ENCODE results near the gene CDC42. TPM values are rescaled to one million over a fixed set of nuclear protein-coding genes. Genes with fewer than 3 reads are reported as not detected.

CDC42 gene
- total and polyA plus RNA-seq, 2 of the 4 experiments (the other 2 are of a cell fraction), result 162 to 609 TPM

GRCh38 chr1:22133247-22133930 is 80.9 kb downstream of the CDC42 start:
- Histone ChIP-seq H3K4me1 (ENCODE audit: control insufficient read depth, insufficient read depth, low read length) (peaks cover 6% of the 10 kb centered on the region), H3K14ac (replicated peaks; ENCODE audit: low read depth, low read length) (no peak overlapping the region), H2BK15ac (ENCODE audit: low read depth, low read length) (no peak overlapping the region), H4K20me1 (ENCODE audit: insufficient read depth, low read length) (peaks cover 17% of the 10 kb centered on the region), H3K18ac (ENCODE audit: low read depth, low read length) (no peak overlapping the region), H2AK5ac (ENCODE audit: low read depth, low read length) (no peak overlapping the region; the same call in 1 of the 2 replicates), H4K8ac (ENCODE audit: low read depth in 2 of 2, low read length in 2 of 2) (no peak overlapping the region), H2BK20ac (ENCODE audit: low read depth, low read length) (no peak overlapping the region), H2BK5ac (ENCODE audit: low read depth, low read length, poor library complexity, severe bottlenecking) (no peak overlapping the region), H3K27ac (ENCODE audit: insufficient read depth, low read length) (no peak overlapping the region), H3K56ac (ENCODE audit: extremely low read depth, insufficient read depth, low read length) (no peak overlapping the region), H3K79me1 (ENCODE audit: low read depth in 1 of 2, low read length in 2 of 2) (no peaks in the 10 kb centered on the region), H3K9me1 (ENCODE audit: insufficient read depth, low read length) (peaks cover 4% of the 10 kb centered on the region; the same call in 1 of the 2 replicates), H3K4me3 (ENCODE audit: insufficient read depth, low read depth, low read length) (no peak overlapping the region), H3K9me3 (ENCODE audit: control insufficient read depth, insufficient read depth, low read length) (no peaks in the 10 kb centered on the region), H3K4ac (ENCODE audit: low read depth, low read length) (no peak overlapping the region), H3K36me3 (ENCODE audit: control insufficient read depth, insufficient read depth, low read length) (no peaks in the 10 kb centered on the region), H2AK9ac (replicated peaks; ENCODE audit: low read depth, low read length, poor library complexity) (peak overlapping the region; percentile 13), H3K27me3 (ENCODE audit: control insufficient read depth, insufficient read depth, low read length) (peaks cover 14% of the 10 kb centered on the region), H3K23ac (ENCODE audit: low read depth, low read length) (no peak overlapping the region), H2AFZ (replicated peaks; ENCODE audit: low read length, poor library complexity) (peak overlapping the region; percentile 51), H4K91ac (ENCODE audit: insufficient read depth, low read depth, low read length) (no peak overlapping the region), H2BK120ac (ENCODE audit: low read depth, low read length) (no peak overlapping the region), H3K9ac (ENCODE audit: low read depth, low read length) (no peak overlapping the region), H4K5ac (ENCODE audit: low read depth, low read length) (no peak overlapping the region), H3K4me2 (ENCODE audit: low read depth, low read length) (no peak overlapping the region)
- ChIA-PET POLR2A (ENCODE audit: unreplicated experiment) (no interaction called here), CTCF (no interaction called here)
- intact Hi-C loops (cut with micrococcal nuclease), result loop anchor here (5.0 kb wide), 1 partner anchor 216 kb away; no protein-coding TSS in a partner anchor
- dilution Hi-C loops (cut with HindIII; ENCODE audit: low sequenced_read_pairs, unreplicated experiment), result no loop called here
- ATAC-seq (ENCODE audit: low read depth) (no peak), DNase-seq (no peak)
- in situ Hi-C loops (cut with MboI; ENCODE audit: low sequenced_read_pairs), result no loop called here
- WGBS, 2 experiments (ENCODE audit: extremely low coverage in 2 of 2, insufficient read length in 1 of 2), result 71% methylated on average over 10 of the region's 16 CpGs; no CpG with 5 or more reads in 1 of the 2 experiments
- TF ChIP-seq RCOR1 (IDR thresholded peaks at IDR 0.05; ENCODE audit: insufficient replicate concordance, low read length) (no peak), MAFK (IDR thresholded peaks at IDR 0.05; ENCODE audit: low read depth, low read length) (no peak), CHD1 (IDR thresholded peaks at IDR 0.05; ENCODE audit: low read depth, low read length) (no peak)
- TF ChIP-seq, protein P1, sequence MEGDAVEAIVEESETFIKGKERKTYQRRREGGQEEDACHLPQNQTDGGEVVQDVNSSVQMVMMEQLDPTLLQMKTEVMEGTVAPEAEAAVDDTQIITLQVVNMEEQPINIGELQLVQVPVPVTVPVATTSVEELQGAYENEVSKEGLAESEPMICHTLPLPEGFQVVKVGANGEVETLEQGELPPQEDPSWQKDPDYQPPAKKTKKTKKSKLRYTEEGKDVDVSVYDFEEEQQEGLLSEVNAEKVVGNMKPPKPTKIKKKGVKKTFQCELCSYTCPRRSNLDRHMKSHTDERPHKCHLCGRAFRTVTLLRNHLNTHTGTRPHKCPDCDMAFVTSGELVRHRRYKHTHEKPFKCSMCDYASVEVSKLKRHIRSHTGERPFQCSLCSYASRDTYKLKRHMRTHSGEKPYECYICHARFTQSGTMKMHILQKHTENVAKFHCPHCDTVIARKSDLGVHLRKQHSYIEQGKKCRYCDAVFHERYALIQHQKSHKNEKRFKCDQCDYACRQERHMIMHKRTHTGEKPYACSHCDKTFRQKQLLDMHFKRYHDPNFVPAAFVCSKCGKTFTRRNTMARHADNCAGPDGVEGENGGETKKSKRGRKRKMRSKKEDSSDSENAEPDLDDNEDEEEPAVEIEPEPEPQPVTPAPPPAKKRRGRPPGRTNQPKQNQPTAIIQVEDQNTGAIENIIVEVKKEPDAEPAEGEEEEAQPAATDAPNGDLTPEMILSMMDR (conservative IDR thresholded peaks at IDR 0.05; ENCODE audit: low read depth, low read length), result no peak
- no TSS peak for BruUV-seq (replicated peaks)

Measured in IMR-90 (cell line).